HEK293 (cell line): ENCODE measurements around the gene LIN7A.

Experiments used
- CTCF ChIP-seq: fragments of 450-650 bp; formaldehyde crosslinking; IDR thresholded peaks from 2 replicates; pipeline ENCODE4 v1.5.1; 2016; ENCODE audit warnings: missing biosample characterization, missing genetic modification characterization
- ZNF426 ChIP-seq: fragments of 450-650 bp; formaldehyde crosslinking; IDR thresholded peaks from 2 replicates; pipeline ENCODE4 v1.5.1; 2017; ENCODE audit warnings: missing biosample characterization, missing genetic modification characterization, mild to moderate bottlenecking, inconsistent platforms, moderate library complexity
- ZNF660 ChIP-seq: fragments of 450-650 bp; IDR thresholded peaks from 2 replicates; pipeline ENCODE4 v1.5.1; 2018; ENCODE audit warnings: missing biosample characterization, mild to moderate bottlenecking, missing genetic modification characterization

DNA sequence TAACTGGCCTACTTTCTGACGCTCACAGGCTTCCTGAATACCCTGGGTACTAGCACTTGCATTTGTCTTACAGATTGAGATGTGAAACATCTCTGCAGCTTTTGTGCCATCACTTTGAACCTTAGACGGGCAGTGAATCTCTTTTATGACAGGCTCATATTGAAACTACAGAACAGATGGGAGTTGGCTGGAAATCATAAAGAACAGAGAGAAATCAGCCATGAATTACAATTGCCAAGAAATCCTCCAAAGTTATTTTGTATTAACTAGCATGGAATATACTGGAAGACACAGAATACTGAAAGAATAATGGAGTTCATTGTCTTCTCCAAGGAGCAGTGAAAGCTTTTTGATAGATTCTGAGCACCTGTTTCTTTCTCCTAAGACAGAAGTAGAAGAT lies 188.3 kb downstream of the LIN7A start:
- TF ChIP-seq CTCF (no peak), ZNF426 (tag by site-specific recombination) (no peak), ZNF660 (tag by site-specific recombination) (no peak)
